Activated T-cell treated with anti-CD3 and anti-CD28 coated beads, Interleukin-2, amount 50 U/mL, for 48 hours (primary cell): Measurements from ENCODE around the gene MRPS18A.
A peak's percentile ranks its signal among the peaks of the same experiment; 100 is the strongest.
"Not testable (repeated sequence)": the region's sequence is repeated elsewhere in the genome, so short reads cannot be mapped to it uniquely, and the experiment has no call there.

Experiments
- DNase-seq, 2 experiments: peaks; one replicate each; pipeline ENCODE4 v3.0.0-alpha.2; 2020

MRPS18A gene

DNA sequence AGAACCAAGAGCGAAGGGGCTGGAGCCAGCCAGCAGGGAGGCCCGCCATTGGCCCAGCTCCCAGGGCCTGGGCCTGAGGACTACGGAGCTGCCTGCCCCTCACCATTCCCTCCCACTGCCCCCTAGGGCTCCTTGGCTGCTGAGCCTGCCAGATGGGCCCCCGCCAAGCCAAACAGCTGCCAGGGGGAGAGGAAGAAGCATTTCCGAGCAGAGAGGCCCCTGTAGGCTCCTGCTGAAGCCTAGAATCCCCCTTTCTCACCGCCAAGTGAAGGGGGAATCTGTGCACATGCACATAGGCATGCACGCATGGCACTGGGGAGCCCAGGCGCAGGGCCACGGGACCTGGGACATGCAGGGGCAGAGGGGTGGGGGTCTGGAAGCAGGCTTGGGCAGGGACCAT lies 28.5 kb upstream of the MRPS18A start:
- DNase-seq = no peak

DNA sequence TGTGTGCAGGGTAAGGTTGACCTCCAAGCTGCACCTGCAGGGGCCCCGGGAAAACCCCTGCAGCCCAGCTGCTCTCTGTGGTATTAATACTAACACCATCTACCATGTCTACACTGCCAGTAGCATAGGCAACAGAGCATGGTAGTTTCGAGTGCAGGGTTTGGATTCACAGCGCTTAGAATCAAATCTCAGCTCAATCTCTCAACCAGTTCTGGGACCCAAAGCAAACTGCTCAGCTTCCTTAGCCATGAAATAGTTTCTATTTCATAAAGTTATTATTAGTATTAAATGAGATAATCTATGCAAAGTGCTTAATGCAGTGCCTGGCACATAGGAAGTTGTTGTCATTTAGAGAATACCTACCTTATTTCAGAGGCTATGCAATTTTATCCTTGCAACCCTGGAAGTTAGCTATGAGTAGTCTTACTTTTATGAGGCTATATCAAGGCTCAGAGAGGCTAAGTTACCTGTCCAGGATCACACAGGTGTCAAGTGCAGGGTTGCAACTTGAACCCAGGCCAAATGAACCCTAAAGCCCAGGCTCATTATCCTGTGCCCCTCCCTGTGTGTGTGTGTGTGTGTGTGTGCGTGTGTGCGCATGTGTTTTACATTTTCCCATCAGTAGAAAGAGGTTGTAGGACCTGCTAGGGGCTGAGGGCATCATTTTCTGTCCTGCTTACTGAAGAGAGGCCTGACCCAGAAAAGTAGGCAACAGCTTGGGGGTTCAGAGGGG lies 27.6 kb upstream of the MRPS18A start:
- DNase-seq = no peak

DNA sequence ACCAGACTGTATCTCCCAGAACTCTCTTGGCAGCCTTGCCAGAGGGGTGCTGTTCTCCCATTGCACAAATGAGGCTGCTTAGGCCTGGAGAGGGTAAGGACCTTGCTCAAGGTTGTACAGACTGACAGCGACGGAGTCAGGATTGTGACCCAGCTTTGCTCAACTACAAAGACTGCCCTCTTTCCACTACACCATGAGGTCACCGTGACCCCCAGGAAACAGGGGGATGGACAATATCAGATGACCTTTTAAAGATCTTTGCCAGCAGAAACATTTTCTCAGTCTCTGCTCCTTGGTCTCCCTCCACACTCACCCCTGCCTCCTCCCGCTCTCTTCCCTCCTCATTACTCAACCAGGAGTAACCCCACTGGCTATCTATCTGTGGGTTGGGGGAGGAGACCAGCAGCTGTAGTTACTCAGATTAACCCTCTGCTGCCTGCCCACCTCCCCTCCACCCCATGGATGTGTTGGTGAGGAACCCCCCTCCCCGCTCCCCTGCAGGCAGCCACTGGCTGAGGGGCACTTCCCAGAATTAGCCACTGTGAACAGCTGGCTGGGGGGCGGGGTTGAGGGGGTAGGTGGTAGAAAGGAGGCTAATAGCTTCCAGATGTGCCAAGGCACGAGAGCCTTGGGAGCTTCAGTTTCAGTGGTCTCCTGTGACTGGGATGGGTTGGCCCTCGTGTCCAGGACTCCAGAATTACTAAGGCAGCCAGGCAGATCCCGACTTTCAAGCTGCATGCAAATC lies 26.9 kb upstream of the MRPS18A start:
- DNase-seq = no peak

DNA sequence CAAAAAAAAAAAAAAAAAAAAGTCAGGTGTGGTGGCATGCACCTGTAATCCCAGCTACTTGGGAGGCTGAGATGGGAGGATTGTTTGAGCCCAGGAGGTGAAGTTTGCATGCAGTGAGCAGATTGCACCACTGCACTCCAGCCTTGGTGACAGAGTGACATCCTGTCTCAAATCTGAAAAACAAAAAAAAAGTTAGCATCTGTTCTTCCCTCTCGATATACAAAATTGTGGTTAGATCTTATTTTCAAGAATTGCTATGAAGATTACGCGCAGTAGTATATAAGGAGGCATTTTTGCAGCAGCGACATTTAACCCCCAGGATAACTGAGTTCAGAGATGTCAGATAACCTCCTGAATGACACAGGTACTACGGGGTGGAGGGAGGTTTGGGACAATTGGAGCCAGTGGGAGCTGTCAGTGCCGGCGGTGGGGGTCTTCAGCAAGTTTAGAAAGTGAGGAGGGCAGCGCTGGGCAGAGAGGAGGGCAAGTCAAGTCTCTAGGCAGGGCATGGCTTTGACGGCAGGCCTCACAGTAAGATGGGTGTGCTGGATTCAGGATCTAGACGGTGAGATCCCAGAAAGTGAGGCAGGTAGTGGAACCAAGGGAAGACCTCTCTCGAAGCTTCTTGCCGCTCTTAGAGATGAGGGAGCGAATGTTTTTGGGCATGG lies 26.2 kb upstream of the MRPS18A start:
- no peak for DNase-seq

DNA sequence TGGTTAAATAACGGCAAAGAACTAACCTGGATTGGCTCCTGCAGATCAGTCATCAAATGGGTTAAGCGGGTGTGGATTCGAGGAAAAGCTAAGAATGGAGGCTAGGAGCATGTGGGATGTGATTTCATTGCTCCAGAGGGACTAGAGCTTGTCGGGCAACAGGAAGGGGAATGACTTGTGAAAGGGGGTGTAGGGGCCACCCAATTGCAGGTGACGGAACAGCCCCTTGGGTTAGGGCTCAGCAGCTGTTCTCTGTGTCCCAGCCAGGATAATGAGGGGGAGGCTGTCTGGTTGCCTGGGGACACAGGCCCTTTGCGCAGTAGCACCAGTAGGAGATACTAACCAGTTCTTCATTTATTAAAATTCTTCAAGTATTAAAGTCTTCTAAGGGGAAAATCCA lies 25.0 kb upstream of the MRPS18A start:
- DNase-seq = no peak

DNA sequence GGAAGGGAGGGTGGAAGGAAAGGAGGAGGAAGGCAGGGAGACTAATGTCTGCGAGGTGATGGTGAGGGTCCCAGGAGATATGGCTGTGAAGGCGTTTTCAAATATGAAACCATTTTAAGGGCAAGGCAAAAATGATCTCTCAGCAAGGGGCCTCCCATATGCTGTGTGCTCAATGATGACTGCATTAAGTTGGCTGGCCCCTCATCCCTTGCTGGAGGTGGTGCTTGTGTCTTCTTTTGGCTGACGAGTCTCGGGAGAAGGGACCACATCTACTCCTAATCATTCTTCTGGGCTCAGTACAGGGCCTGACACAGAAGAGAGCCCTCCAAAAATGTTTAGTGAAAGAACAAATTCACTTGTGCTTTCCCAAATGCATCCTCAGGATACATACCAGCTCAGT lies 23.0 kb upstream of the MRPS18A start:
- DNase-seq = no peak

DNA sequence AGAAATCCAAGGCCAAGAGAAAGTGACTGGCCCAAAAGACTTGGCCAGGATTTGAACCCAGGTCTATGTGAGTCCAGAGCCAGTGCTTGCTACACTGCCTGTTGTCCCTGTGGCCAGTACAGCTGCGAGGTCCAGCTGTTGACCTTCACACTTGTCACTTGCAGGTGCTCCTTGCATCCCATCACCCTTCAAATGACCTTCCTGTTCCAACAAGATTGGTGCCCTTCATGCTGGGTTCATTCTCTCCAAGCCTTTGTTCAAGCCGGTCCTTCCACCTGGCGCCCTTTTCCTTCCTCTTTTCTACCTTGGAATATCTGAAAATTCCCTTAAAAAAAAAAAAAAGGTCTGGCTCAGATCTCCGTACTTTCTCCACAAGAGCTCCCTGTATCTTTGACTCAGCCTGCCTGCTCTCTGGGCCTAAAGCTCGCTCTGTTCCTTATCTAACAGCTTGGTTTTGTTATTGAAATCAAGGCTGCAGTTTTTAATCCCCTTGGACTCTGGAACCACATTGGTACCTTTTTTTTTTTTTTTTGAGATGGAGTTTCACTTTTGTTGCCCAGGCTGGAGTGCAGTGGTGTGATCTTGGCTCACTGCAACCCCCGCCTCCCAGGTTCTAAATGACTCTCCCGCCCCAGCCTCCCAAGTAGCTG lies 22.2 kb upstream of the MRPS18A start:
- DNase-seq = no peak

DNA sequence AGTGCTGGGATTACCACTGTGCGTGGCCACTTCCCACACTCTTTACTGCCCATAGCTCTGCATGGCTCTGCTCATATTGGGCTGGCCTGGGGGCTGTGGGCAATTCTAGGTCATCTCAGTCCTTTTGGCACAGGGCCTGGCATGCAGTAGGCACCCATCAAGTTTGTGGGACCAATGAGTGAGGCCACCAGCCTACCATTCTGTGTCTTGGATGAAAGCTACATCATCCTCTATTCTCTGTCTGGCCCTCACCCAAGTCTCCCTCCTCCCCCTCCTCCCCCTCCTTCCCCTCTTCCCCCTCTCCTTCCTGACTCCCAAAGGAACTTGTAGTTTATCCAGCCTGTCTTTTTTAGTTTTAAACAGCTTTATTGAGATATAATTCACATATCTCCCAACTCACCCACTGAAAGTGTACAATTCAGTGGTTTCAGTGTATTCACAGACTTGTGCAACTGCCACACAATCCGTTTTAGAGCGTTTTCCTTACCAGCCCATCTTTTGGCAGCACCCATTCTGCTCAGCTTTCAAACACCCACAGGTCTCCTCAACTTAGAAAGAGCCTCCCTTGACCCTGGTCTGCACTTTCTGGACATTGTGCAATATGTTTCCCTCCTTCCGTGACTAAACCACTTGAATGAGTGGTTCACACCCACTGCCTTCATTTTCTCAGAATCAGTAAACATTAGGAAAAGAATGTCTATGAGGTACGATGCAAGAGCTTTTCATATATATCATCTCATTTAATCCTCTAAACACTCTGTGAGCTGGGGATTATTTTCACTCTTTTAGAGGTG lies 21.5 kb upstream of the MRPS18A start:
- peak; percentile 36 to 39 for DNase-seq

DNA sequence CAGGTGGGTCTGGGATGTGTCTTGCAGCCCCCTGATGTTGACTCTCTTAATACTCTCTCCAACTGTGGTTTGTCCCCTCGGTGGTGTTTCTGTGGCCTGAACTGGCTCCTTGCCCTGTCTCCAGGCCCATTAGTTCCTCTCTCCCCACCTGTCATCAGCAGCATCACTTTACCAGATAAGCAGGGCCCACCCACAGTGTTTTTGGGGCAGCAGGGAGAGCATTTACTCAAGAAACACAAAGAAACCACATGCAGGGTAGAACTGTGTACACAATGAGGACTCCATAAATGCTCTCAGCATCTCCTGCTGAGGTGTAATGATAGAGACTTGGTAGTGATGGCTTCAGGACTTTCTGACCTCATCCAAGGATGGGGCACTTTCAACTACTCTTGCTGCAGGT lies 20.2 kb upstream of the MRPS18A start:
- DNase-seq = no peak

DNA sequence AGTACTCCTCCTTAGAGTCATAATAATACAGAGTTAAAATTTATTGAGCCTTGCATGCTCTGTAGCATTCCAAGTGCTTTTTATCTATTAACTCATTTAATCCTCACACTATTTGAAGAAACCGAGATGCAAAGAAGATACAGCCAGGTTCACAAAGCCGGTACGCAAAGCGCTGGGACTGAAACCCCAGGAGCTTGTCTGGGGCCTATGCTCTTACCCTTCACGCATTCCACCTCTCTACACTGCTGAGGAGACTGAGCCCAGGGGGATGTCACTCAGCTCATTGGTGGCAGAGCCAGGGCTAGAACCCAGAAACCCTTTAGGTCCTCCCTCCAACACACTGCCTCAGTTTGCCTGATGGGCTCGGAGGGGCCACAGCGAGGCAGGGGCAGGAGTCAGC lies 19.7 kb upstream of the MRPS18A start:
- DNase-seq = no peak

DNA sequence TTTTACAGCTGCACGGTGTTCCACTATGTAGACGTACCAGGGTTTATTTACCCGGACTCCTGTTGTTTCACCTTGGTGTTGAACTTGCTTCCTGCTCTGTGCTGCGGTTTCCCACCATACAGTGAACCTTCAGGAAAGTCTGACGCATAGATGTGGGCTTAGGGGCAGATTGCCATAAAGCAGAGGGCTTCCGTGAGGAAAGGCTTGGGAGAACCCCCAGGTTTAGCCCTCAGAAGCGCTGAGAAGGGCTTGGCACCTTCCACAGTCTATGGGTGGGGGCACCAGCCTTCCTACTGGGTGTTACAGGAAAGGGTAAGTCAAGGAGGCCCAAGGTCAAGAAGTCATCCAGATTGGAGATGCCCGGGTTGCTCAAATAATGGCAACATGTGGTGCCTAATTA lies 19.2 kb upstream of the MRPS18A start:
- DNase-seq = no peak

DNA sequence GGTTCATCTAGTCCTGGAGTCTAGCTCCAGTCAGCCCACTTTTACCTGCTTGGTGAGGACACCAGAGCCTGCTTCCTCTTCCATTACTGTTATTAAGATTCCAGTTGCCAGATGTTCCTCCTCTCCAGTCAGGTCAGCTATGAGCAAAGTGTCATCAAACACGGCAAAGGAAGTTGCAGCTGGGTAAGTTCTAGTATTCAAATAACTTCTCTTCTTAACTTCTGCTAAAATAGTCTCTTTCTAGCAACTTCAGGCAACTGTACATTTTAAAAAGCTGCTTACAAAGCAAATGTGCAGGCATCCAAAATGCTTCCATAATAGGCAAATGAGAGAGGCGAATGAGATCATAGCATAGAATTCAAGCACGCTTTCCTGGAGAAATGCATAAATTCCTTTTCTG lies 18.4 kb upstream of the MRPS18A start:
- no peak for DNase-seq

DNA sequence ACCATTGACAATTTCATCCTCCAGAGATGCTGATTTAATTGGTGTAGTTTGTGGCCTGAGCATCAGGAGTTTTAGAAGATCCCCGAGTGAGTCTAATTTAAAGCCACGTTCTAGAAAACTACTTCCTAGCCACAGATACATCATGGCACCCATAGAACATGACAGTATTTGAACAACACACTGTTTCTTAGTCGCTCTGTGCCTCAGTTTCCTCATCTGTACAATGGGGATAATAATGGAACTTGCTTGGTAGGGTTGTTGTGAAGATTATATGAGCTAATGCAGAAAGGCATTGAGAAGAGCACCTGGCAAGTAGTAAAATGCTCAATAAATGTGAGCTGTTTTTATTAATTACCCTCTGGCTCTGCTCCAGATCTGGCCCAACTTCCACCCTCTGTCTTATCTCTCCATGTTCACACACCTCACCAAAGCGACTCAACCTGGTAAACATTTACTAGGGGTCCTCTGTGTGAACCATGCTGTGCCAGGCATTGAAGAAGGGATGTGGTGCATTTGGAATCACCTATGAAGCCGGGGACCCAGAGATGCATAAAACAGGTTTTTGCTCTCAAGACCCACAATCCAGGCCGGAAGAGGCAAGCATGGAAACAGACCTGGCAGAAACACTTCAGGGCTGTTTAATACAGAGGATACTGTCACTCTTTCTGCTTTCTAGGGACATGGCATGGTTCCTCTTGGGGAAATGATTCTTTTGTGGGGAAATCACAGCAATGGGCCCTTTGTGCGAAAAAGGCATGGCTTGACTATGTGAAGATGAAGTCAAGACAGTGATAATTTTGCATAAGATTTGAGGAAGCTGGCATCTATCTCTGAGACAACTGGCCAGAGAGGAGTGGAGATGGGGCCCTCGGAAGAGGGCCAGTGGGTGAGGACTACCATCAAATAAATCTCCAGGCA lies 16.2 kb upstream of the MRPS18A start:
- no peak for DNase-seq

DNA sequence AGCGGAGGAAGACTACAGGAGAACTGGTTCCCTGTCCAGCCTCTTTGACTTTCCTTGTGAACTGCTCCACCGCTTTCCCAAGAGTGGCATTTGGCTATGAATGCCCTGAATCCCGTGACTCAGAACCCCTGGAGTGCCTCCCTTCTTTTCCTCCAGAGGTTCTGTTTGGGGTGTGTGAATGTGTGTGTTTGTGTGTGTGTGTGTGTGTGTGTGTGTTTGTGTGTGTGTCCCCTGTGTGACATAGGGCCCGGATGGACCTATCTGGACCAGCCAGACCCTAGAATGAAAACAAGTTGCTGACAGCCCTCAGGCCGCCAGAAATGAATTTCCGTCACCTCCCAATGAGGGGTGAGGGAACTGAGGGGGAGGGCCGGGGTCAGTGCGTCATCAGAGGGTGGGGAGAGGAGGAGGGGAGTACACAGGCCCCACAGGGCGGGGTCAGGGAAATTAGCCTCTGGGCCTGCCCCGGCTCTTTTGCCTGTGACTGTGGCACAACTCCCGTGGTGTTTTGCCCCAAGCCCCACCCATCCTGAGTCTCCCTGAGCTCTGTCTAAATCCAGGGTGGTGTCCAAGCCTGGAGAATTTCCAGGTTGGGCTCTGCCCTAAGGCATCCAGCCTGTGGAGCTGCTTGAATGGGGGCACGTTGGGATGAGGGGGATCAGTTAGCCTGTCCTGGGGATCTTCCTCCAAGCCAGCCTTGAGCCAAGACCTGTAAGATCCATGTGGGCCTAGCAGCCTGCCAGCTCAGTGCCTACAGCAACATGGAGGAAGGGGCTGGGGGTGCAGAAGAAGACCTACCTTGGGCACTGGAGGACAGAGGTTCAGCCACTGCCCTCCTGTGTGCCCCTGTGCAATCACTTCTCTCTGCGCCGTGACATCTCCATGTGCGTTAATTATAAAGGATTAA lies 15.2 kb upstream of the MRPS18A start:
- peak; percentile 25 to 46 for DNase-seq

DNA sequence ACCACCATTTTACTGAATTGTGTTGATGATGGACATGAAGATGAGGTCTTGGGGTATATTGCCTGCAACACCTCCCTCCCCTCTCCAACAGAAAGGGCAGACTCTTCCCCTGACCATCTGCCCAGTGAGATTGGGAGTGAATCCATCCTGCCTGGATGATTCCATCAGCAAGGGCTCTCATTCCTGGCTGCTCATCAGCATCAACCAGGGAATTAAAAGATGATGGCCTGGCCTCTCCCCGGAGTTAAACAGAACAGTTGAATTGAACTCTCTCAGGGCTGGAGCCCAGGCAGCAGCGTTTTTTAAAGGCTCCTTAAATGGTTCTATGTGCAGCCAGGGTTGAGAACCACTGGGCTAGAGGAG lies 14.6 kb upstream of the MRPS18A start:
- no peak for DNase-seq

DNA sequence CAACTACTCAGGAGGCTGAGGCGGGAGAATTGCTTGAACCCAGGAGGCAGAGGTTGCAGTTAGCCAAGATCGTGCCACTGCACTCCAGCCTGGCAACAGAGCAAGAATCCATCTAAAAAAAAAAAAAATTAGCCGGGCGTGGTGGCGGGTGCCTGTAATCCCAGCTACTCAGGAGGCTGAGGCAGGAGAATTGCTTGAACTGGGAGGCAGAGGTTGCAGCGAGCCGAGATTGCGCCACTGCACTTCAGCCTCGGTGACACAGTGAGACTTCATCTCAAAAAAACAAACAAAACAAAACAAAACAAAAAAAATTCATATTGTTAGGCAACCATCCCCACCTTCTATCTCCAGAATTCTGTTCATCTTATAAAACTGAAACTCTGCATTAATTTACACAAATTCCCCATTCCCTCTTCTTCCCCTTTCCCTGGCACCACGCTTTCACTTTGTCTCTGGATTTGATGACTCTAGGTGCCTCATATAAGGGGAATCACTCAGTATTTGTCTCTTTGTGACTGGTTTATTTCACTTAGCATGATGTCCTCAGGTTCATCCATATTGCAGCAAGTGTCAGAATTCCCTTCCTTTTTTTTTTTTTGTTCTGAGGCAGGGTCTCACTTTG lies 13.5 kb upstream of the MRPS18A start:
- DNase-seq = not testable (repeated sequence)

DNA sequence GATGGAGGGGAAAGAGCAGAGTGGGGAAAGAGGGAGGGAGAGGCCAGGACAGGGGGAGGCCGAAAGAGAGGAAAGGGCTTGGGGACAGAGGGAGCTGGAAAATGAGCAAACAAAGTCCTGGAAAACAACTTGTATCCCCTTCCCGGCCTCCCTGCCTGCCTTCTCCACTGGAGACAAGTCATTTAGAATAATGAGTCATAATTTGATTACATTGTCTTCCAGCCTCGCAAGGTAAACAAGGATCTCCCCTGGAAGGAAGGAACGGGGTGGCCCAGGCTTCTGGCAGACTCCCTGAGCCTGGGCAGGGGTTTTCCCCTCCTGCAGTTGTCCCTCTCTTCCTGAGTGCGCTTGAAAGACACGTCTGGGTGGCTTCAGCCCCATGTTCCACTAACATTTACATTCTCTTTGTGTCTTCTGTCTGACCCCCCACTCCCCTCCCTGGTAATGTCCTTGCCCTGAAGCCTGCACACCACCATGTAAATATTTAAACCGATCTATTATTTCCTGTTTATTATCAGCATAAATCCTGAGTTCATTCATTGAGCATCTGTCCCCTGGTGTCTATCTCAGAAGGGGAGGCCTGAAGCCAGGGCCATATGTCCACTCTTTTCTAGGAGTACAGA lies 12.1 kb upstream of the MRPS18A start:
- no peak for DNase-seq

DNA sequence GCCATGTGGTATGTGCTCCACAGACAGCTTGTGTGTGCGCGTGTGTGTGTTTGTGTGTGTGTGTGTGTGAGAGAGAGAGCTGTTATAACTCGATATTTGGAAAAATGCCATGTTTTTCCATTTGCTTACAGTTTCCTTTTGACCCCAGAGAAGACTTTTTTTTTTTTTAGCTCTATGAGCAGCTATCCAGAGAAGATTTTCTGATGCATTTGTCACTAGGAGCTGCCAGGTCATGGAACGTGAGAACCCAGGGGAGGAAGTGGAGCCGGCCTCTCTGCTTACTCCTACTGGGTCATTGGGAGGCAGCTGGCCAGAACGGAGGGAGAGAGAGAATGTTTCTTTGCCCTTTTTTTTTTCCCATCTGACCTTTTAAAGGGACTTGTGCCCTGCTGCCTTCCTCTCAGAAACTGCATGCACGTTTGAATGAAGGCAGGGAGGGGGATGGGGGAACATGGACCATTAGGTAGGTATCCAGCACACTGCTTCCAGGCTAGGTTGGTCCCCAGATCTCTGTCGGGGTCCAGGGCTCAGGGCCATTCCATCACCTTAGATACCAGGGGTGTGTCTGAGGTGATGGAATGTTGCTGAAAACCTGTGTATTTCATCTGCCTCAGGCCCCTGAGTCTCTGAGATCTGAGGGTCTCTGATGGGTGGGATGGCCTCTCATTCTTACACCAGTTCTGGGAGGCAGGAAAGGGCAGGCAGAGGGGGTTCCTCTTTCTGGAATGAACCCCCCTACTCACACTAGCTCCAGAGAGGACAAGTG lies 11.2 kb upstream of the MRPS18A start:
- DNase-seq = no peak

DNA sequence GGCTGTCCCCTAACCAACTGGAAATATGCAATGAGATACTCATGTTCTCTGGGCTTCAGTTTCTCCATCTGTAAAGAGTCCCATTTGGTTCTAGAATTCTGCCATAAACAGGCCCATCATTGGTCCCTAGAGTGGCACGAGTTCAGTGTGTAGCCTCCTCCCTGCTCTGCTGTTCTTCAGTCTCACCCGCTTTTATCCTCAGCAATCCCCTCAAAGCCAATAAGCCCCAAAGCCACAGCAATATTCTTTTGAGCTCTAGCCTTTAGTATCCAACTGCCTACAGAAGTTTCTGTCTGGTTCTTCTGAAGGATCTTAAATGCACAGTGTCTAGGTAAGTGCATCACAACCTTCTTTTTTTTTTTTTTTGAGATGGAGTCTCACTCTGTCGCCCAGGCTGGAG lies 9.8 kb upstream of the MRPS18A start:
- DNase-seq = no peak
